HepG2 (cell line): ENCODE data around the gene MAP4K3. TPM values are rescaled to one million over a fixed set of nuclear protein-coding genes. Genes with fewer than 3 reads are reported as not detected.
A peak's percentile ranks its signal among the peaks of the same experiment; 100 is the strongest.

ENCODE experiments used
- MAFG ChIP-seq: sonication (generic); formaldehyde crosslinking; IDR thresholded peaks from 2 replicates; pipeline ENCODE4 v1.5.1; 2020; ENCODE audit warnings: mild to moderate bottlenecking, missing genetic modification reagents
- MED8 ChIP-seq: sonication (generic); formaldehyde crosslinking; IDR thresholded peaks from 2 replicates; pipeline ENCODE4 v1.8.1; 2023; ENCODE audit warnings: mild to moderate bottlenecking, missing genetic modification reagents; ENCODE audit not compliant: insufficient replicate concordance
- MTA1 ChIP-seq: sonication (generic); formaldehyde crosslinking; IDR thresholded peaks from 2 replicates; pipeline ENCODE4 v1.4.0; 2020; ENCODE audit warnings: missing genetic modification reagents, mild to moderate bottlenecking, borderline replicate concordance
- MXD4 ChIP-seq: IDR thresholded peaks from 2 replicates; pipeline ENCODE4 v1.6.1; 2016; ENCODE audit warnings: mild to moderate bottlenecking, missing biosample characterization, missing genetic modification reagents
- RFX5 ChIP-seq: IDR thresholded peaks from 2 replicates; pipeline ENCODE4 v1.6.1; 2011; ENCODE audit warnings: low read depth, low read length, improper control_type of control experiment
- SUZ12 ChIP-seq: fragments of 150-350 bp; IDR thresholded peaks from 2 replicates; pipeline ENCODE4 v1.6.1; 2014; ENCODE audit warnings: low read depth, low read length
- ZNF142 ChIP-seq: sonication (generic); formaldehyde crosslinking; IDR thresholded peaks from 2 replicates; pipeline ENCODE4 v1.4.0; 2020; ENCODE audit warnings: missing genetic modification reagents
- ZNF143 ChIP-seq: sonication (generic); formaldehyde crosslinking; IDR thresholded peaks from 2 replicates; pipeline ENCODE4 v1.4.0; 2020; ENCODE audit warnings: missing genetic modification reagents
- ZNF280B ChIP-seq: sonication (generic); formaldehyde crosslinking; IDR thresholded peaks from 2 replicates; pipeline ENCODE4 v1.5.0; 2020; ENCODE audit warnings: missing genetic modification reagents, mild to moderate bottlenecking, borderline replicate concordance
- ZNF746 ChIP-seq: sonication (generic); formaldehyde crosslinking; IDR thresholded peaks from 2 replicates; pipeline ENCODE4 v1.8.0; 2022; ENCODE audit warnings: mild to moderate bottlenecking, missing genetic modification reagents
- ZZZ3 ChIP-seq: sonication (generic); formaldehyde crosslinking; IDR thresholded peaks from 2 replicates; pipeline ENCODE4 v1.4.0; 2020; ENCODE audit warnings: missing genetic modification reagents, mild to moderate bottlenecking, borderline replicate concordance
- polyA plus RNA-seq, 8 experiments: library from polyadenylated mRNA; depleted of rRNA in 3 of 8; stranded (reverse) in 7 of 8; unstranded in 1 of 8; fragments of >200 nt; fragmentation: Illumina TruSeq in 4 of 8; extraction: Trizol in 4 of 8; gene quantifications; 2 replicates each; pipeline versions ENCODE4 v1.2.1 to v1.2.3, GENCODE V29; 2011 to 2016; ENCODE audit warnings: low read depth in 4 of 8, missing spikeins in 1 of 8, mixed read lengths in 1 of 8; ENCODE audit not compliant: insufficient read depth in 1 of 8
- total RNA-seq, 5 experiments: library from RNA; depleted of rRNA; stranded (reverse); fragments of >200 nt; fragmentation: Illumina TruSeq; extraction: Trizol; gene quantifications; 2 replicates each; pipeline ENCODE4 v1.2.3, GENCODE V29; 2016; ENCODE audit warnings: low read depth in 1 of 5
- TF ChIP-seq, protein P1 (sequence below): sonication (generic); formaldehyde crosslinking; IDR thresholded peaks from 2 replicates; pipeline ENCODE4 v1.4.0; 2020; ENCODE audit warnings: missing genetic modification reagents
- TF ChIP-seq, protein P2 (sequence below): IDR thresholded peaks from 2 replicates; pipeline ENCODE4 v1.6.1; 2016; ENCODE audit warnings: missing genetic modification reagents, missing compliant biosample characterization
- TF ChIP-seq, protein P3 (sequence below): sonication (generic); formaldehyde crosslinking; IDR thresholded peaks from 2 replicates; pipeline ENCODE4 v1.8.1; 2022; ENCODE audit warnings: mild to moderate bottlenecking, missing genetic modification reagents

MAP4K3 gene
- total and polyA plus RNA-seq, 2 of the 13 experiments (the other 11 are each of a cell fraction or from before 2014, with no cell fraction given) = 45.9 to 53.2 TPM

GRCh38 chr2:39437522-39438296 is 624 bp upstream of the MAP4K3 start (continued):
- TF ChIP-seq ZNF280B (CRISPR knock-in tag) = peak; percentile 95
- TF ChIP-seq, protein P1, sequence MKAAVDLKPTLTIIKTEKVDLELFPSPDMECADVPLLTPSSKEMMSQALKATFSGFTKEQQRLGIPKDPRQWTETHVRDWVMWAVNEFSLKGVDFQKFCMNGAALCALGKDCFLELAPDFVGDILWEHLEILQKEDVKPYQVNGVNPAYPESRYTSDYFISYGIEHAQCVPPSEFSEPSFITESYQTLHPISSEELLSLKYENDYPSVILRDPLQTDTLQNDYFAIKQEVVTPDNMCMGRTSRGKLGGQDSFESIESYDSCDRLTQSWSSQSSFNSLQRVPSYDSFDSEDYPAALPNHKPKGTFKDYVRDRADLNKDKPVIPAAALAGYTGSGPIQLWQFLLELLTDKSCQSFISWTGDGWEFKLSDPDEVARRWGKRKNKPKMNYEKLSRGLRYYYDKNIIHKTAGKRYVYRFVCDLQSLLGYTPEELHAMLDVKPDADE (CRISPR knock-in tag) = no peak
- TF ChIP-seq MED8 (CRISPR knock-in tag) = no peak
- TF ChIP-seq ZNF142 = peak; percentile 5; the same call in 1 of the 2 replicates
- TF ChIP-seq MXD4 (CRISPR knock-in tag) = peak; percentile 49
- TF ChIP-seq, protein P2, sequence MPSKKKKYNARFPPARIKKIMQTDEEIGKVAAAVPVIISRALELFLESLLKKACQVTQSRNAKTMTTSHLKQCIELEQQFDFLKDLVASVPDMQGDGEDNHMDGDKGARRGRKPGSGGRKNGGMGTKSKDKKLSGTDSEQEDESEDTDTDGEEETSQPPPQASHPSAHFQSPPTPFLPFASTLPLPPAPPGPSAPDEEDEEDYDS (CRISPR knock-in tag) = peak; percentile 76
- no peak for TF ChIP-seq SUZ12
- TF ChIP-seq, protein P3, sequence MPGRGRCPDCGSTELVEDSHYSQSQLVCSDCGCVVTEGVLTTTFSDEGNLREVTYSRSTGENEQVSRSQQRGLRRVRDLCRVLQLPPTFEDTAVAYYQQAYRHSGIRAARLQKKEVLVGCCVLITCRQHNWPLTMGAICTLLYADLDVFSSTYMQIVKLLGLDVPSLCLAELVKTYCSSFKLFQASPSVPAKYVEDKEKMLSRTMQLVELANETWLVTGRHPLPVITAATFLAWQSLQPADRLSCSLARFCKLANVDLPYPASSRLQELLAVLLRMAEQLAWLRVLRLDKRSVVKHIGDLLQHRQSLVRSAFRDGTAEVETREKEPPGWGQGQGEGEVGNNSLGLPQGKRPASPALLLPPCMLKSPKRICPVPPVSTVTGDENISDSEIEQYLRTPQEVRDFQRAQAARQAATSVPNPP (CRISPR knock-in tag) = no peak
- TF ChIP-seq ZNF746 (CRISPR knock-in tag) = no peak; the same call in 1 of the 2 replicates
- no peak for TF ChIP-seq MAFG (CRISPR knock-in tag)
- TF ChIP-seq ZNF143 (CRISPR knock-in tag) = 0 out of 2 replicates have a peak, but pooled peaks have one; percentile 27
- peak; percentile 63 for TF ChIP-seq MTA1 (CRISPR knock-in tag)
- TF ChIP-seq RFX5 = 0 out of 2 replicates have a peak, but pooled peaks have one; percentile 0
- peak; percentile 73 for TF ChIP-seq ZZZ3
